Activated CD4-positive, alpha-beta T cell treated with anti-CD3 and anti-CD28 coated beads, Interleukin-10, Interleukin-2, amounts not matched to agents 100 ng/mL and 50 ng/mL, durations not matched to agents 16 hours and 8 hours (primary cell): ENCODE results near the gene PPM1F.
A peak's percentile ranks its signal among the peaks of the same experiment; 100 is the strongest.
"Not testable (repeated sequence)": the region's sequence is repeated elsewhere in the genome, so short reads cannot be mapped to it uniquely, and the experiment has no call there.

ENCODE experiments used
- DNase-seq: peaks from one replicate; pipeline ENCODE4 v3.0.0-alpha.2; 2020

Gene PPM1F

DNA sequence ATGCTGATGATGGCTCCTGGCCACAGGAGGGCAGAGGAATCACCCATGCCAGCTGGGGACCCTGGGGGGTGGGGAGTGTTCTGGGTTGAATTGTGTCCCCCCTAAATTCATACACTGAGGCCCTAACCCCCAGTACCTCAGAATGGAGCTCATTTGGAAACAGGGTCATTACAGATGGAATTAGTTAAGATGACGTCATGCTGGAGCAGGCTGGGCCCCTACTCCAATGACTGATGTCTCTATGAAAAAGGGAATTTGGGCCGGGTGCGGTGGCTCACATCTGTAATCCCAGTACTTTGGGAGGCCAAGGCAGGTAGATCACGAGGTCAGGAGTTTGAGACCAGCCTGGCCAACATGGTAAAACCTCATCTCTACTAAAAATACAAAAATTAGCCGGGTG is 12.7 kb downstream of the PPM1F start:
- not testable (repeated sequence) for DNase-seq

DNA sequence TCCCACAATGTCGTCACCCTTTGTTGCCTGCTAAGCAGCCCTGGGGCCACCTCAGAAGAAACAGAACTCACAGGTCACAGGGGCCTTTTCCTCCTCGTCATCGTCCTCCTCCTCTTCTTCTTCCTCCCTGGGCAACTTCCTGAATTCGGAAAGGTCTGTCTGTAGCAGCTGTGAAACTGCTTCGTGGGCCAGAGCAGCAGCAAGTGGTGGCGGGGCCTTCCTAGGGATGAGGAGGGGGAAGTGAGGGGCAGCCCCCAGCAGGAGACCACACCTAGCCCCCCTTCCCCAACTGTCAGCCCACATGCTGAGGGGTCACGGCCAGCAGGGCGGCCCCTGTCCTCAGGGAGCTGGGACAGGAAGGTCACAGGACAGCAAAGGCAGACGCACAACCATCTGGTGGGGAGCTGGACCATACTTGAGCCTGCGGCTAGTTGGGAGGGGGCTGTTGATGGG is 13.2 kb downstream of the PPM1F start:
- no peak for DNase-seq

DNA sequence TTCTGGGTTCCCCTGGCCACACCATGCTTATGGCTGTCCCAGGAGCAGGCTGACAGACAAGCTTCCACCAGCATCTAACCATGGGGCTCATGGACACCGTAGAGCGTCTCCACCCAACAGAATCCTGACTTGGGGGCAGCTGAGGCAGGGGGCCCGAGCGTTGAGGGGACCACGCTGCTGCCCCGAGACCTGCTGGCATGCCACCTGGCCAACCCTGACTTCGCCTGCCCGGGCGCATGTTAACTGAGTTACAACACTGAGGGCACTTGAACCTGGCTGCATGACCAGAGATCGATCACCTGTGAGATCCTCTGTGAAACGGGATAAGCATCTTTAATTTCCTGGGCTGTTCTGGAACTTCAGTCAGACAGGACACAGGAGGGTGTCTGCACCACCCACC is 13.7 kb downstream of the PPM1F start:
- DNase-seq = no peak

DNA sequence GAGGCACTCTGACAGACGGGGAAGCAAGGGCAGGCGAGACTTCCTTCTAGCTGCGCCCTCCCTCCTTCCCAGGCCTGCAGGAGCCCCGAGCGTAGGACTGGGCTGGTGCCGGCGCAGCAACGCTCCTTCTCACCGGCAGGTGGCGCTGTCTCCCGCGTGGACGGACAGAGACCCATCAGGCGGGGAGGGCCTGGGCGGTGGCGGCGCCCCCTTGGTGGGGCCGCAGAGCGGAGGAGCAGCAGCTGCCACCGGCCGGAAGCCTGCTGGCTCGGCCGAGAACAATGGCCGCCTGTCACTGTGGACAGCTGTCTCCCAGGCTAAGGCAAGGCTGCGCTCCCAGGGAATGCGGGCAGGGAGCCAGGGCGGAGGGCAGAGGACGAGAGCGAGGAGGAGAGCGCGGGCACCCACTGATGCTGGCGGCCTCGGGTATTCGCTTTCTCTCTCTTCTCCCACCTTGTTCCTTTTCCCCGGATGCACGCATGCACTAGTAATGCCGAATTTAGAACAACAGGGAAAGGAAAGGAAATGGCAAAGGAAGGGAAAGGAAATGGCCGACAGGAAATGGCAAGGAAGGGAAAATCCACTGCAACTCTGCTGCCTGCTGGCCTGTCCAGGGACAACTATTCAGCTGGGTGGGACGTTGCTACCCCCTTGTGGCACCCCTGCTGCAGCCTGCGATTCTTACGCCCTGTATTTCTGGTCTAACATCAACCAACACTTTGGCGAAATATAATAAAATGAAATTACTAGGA is 14.4 kb downstream of the PPM1F start:
- DNase-seq = peak; percentile 93

DNA sequence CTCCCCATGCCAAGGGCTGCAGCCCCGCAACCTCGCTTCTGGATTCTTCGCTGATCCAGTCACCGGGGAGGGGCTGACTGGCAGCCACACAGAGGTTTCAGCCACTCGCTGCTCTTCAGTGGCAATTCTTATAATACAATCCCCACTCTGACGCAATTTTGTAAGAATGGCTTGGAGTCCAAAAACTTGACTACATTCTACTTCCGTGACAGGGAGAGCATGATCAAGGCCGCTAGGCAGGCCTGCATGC is 14.9 kb downstream of the PPM1F start:
- DNase-seq = no peak

DNA sequence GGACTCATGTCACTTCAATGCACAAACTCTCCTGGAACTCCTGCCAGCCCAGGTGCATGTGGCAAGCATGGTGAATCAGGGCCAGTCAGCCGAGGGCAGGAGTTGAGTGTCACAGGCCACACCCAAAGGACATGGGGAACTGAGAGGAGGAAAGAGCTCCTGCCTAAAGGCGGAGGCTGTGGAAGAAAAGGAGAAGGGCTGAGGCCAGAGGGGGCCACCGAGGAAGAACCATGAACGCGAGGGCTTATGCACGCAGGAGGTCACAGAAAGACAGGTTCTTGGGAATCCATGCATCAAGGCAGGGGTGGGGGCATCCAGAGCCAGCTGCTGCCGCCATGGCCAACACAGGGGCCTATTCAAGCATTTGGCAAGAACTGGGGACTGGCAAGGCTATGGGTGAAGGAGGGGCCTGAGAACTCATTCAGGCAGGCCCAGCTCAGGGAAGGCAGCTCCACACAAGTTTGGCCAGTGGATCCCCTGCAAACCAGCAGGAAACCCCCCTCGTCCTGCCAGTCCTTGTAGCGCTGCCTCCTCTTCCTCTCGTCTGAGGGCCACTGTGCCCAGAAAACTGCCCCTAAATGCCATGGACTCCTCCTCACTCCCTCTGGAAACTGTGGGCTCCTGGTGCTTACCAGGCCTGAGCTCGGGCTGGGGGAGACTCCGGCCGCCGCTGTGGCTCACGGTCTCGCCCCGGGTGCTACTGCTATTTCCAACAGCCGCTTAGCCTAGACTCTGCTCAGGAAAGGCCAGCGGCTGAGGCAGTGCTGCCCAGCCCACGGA is 15.4 kb downstream of the PPM1F start:
- no peak for DNase-seq

DNA sequence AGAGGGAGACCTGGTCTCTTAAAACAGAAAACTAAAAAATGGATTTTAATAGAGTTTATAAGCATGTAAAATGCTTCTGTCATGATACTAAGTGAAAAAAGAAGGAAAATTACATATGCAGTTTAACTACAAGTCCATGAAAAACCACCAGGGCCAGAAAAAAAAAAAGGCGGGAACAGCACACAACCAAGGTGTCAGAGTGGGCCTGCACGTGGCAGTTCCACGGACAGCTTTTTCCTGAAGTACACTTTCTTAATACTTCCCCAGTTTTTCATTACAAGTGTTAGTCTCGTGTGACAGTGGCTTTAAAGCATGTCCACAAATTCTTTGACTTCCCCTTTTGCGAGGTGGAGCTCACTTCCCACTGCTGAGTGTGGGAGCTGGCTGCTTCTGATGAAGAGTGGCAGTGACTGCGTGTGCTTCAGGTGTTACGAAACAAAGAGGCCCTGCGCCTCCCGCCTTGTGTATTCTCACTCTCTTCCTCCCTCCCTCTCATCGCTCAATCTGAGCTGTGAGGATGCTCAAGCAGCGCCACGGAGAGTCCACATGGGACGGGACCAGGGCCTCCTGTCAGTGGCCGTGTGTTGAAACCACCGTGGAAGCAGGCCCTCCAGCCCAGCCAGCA is 16.4 kb downstream of the PPM1F start:
- no peak for DNase-seq

DNA sequence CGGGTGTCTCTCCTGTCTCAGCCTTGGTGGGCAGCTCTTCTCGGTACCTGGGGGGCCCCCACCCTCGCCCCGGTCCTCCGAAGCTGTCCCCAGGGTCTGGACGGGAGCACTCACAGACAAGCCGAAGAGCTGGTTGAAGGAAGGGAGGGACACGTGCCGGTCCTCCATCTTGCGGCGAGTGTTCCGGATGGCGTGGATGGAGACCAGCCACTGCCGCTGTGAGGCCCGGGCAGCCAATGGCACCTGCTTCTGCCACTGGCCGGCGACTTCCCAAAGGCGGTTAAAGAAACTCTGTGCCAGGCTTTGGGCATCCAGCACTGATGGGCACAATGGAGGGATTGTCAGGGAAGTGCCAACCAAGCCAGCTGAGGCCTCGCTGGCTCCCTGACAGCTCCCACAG is 18.7 kb downstream of the PPM1F start:
- DNase-seq = no peak

DNA sequence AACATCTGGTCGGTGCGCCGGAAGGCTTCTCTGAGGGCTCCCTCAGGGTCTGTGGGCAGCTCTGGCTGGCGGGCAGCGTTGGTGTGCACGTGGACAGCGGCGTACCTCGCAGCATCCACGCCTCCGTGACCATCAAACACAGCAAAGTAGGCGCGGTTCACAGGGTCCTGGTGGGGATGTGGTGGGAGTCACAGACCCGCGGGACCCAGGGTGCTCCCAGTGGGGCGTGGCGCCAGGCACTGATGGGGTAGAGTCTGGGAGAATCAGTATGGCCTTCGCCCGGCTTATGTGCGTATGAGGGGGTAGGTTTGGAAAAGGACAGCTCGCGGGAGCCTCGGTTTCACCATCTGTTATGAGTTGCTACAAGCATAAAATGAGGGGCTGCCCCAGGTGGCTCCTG is 19.2 kb downstream of the PPM1F start:
- DNase-seq = no peak

DNA sequence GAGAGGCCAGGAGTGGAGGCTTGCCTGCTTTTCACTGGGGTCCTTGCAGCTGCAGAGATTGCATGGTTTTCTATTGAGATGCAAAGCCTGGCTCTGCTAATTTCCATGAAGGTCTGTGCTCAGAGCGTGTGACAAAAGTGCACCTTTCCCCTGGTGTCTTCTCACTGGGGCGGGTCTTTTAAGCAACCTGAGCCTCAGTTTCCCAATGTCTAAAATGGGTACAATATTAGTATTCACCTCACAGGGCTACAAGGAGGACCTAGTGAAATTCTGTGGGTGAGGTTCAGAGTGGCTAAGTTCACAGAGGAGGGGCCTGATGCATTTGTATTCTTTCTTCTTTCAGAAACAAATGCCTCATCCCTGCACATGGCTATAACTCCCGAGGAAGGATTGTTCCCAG is 20.3 kb downstream of the PPM1F start:
- DNase-seq = no peak

DNA sequence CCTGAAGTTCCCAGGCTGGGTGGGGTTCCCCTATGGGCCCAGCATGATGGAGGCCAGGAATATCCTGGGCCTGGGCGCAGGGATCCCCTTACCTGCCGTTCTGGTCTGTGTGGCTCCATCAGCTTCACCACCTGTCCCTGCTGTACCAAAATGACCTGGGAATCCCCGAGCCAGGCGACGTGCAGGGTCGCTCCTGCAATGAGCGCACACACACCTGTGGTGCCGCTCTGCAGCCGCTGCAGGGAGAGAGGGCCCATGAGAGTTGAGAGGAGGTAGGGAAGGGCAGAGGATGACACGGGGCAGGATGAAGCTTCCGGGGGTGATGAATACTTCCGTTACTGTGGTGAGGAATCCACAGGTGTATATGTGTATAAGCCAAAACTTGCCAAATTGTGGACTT is 21.6 kb downstream of the PPM1F start:
- no peak for DNase-seq

DNA sequence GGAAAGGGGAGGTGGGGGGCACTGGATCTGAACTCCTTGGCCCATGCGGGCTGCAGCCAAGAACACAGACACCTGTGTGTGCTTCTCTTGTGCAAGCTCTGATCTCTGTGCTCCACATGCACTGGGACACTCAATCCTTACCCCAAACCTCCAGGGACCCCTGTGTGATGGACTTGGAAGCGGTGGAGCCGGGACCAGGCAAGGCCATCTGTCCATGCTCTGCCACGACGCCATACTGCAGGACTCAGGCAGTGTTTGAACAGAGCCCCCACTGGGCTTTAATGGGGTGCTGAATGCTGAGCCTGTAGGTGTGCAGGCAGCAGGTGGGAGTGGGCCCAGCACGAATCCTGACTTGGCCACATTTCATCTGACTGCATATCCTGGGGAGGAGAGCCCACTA is 23.4 kb downstream of the PPM1F start:
- DNase-seq = no peak

DNA sequence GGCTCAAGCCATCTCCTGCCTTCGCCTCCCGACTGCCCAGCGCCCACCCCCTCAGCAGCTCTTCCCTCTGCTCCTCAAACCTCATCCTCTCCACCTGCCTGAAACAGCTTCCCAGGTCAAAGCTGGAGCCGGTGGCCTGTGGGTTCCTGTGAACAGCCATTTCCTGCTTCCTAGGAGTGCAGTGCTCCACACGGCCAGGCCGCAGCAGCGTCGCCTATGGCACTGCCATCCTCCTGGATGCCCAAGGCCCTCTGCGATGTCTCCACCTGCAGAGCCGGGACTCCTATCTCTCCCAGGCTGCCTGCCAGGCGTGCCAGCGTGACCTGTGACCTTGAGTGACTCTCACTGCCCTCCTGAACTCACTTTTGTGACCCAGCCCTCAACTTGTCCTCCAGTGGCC is 24.6 kb downstream of the PPM1F start:
- DNase-seq = no peak

DNA sequence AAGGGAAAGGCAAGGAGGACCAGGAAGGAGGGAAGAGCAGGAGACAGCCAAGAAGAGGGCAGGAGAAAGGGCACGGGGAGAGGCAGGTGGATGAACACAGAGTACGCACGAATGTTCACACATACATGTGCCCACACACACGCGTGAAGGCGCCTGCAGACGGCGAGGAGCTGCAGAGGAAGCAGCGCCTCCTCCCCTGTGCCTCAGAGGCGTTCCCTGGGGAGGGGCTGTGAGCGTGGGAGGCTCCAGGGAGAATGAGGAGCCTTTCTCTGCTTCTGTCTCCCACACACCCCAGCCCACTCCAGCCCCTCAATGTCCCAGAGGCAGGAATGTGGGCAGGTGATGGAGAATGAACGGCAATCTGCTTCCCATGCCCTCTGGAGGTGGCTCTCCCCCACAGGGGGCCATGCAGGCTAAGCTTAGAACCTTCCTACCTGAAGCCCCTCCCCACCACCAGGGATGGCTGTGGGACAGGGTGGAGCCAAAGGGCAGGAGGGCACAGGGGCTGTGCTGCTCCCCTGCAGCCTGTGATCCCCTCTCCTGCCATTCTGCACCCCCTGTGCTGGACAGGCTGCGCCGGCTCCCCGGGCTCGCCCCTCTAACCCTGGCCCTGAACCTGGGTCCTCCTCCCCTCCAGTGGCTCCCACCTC is 25.3 kb downstream of the PPM1F start:
- no peak for DNase-seq

DNA sequence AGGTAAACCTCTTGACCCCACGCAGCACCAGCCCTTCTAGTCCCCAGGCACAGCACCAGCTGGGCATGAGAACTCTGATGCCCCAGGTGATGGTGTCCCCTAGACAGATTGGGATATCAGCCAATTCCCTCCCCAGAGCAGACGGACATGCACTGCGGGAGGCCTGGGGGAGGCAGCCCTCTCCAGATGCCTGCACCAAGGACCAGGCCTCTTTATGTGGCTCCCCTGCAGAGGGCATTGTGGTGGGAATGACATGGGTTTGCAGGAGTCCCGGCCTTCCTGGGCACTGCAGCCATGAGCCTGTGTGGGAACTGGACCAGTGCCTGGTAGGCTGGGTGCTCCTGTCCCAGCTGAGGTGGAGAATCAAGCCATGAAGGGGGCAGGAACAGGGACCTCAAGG is 25.9 kb downstream of the PPM1F start:
- DNase-seq = no peak

DNA sequence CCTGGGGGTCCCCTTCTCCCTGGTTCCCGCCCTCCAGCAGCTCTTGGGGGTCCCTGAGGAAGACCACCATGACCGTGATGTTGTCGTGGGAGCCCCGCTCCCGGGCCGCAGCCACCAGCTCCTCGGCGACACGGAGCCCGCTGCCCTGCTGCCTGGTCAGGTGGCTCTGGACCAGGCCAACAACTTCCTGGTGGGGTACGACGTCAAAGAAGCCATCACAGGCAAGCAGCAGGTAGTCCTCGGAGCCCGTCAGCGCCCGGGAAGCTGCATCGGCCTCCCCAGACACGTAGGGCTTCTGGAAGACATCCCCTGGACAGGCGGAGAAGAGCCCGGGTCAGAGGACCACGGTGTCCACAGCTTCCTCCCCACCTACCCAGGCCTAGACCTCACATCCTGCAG is 29.5 kb downstream of the PPM1F start:
- no peak for DNase-seq

DNA sequence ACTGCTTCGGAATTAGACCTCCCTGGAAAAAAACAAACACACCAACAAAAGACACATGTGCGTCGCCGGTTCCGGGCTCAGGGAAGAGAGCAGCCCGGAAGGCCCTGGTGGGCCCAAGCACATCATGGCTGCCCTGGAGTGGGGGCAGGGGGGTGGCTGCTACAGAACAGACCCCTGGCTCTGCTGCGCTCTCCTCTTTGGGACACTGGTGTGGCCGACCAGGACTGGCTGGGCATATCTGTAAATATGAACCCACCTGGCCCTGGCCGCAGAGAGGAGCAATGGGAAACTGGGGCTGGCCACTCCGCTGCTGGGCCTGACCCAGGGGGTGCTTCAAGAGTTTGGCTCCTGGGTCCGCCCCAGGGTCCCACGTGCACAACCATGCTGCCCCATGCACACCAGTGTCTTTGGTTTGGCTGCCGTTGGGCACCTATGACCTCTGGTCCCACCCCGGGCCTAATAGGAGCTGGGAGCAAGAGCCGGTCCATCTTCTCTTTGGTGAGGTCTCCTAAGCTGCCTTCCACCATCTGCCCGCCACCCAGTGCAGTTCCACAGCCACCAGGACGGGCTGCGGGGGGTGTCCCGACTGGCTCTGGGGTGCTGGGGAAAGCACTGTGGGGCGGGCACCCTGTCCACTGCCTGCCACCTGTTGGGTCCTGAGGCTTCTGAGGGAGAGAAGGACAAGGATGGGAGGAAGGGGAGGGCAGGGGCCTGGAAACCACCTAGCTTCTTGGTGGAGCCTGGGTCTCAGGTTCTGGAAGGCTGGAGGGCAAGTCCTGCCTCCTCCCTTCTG is 30.1 kb downstream of the PPM1F start:
- no peak for DNase-seq

DNA sequence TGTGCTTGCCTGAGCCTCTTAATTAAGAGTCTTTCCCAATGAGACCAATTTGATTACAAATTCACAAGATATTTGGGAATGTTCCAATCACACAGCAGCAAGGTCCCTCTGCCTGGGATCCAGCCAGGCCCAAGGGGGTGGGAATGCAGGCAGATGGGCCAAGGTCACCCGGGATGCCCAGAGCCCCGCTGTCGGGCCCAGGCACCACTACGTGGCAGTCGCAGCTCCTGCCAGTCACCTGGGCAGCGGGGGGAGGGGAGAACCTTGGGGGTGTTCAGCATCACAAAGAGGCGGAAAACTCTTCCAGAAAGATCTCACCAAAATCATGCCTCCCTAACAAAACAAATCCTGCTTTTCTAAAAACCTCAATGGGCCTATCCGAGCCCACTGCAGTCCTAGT is 30.9 kb downstream of the PPM1F start:
- DNase-seq = no peak

DNA sequence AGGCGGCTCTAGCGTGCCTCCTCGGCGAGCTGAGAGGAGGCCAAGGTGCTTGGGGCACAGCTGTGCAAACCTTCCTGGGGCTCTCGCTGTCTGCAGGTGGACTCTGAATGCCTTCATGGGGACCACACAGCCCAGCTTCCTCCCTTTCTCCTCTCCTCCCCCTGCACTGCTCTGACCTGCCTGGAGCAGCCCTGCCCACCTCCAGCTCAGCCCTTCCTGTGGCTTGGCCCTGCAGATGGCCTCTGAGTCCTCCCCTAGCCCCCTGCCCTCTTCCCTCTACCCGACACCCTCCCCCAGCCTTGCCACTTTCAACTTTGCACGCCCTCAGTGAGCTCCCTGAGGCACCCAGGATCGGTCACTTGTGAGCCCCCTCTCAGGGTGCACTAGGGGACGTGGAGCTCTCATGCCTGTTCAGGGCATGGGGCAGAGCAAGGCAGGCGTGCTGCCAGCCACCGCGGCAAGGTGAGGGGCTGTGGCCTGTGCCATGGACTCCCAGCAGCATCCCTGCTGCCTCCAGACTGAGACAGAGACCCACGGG is 31.4 kb downstream of the PPM1F start:
- no peak for DNase-seq

DNA sequence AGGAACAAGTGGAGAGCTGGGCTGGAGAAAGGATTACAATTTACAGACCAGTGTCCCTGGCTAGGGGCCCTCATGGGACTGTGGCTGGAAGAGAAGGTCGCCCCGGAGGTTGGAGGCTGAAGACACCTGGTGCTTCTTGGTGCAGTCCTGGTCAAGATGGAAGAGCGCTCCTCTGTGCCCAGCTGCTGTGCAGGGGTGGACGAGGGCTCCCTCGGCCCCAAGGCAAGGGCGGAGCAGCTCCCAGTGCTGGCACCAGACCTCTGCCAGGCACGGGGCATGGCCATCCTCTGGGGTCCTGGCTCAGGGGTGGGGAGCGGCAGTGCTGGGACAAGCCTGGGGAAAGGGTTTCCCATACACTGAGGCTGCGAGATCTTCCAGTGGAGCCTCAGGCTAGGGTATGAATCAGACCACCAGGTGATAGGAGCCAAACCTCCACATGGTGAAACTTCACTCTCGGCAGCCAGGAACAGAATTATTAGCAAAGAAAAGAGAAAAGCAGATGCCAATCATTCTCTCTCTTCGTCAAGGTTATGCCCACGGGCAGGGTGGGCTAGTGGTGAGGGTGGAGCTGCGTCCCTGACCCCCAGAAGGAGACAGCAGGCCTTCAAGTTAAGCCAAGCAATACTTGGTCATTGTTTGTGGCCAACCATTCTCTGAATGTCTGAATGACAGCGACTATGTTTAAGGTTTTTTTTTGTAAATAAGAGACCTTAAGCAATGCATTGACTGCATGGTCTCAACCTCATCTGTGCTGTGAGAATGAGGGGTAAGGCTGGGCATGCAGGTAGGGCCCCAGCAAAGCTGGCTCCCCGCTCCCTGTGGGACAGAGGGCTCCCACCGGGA is 32.1 kb downstream of the PPM1F start:
- no peak for DNase-seq

DNA sequence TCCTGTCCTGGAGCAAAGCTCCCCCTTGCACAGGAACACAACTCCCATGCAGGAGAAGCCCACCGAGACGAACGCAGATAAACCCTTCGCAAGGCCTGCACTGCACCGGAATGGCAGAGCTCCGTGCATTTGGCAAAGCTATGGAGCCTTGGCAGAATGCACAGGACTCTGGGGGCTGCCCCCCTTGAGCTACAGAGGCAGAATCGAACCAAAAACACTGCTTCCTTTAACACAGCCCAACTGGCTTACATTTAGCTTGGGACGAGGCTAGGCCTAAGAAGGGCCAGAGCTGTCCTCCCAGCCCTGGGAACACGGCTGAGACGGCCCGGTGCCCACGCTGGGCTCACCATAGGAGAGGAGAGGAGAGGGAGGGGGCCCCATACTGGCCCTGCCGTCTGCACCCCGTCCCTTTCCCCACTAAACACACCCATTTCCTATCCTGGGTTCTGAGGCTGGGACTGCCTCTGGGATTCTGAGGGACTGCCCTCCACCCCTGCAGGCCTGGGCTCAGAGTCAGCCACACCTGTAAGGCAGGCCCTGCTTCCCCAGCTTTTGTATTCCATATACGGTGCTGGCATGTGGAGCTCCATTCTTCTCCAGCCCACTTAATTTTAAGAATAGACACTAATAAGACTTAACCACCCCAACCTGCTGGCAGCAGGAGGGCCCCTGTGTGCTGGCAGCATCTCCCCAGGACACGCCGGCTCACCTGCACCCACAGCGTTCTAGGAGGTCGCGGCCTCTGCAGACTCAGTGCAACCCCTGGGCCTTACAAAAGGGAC is 32.9 kb downstream of the PPM1F start:
- DNase-seq = no peak
